Parathyroid adenoma (tissue), 2 donors: Measurements from ENCODE around the gene CHST1.

ENCODE experiments used
- H2AFZ ChIP-seq: fragments of 300-600 bp; sonication (generic); one replicate; pipeline ENCODE4 v1.7.0; 2017; ENCODE audit warnings: antibody characterized with exemption, mild to moderate bottlenecking
- H3K27ac ChIP-seq: fragments of 300-600 bp; sonication (generic); one replicate; pipeline ENCODE4 v1.7.0; 2017
- H3K27me3 ChIP-seq: fragments of 300-600 bp; sonication (generic); one replicate; pipeline ENCODE4 v1.7.0; 2017; ENCODE audit warnings: low read length; ENCODE audit not compliant: control insufficient read depth, insufficient read depth
- H3K36me3 ChIP-seq: fragments of 300-600 bp; sonication (generic); one replicate; pipeline ENCODE4 v1.7.0; 2017; ENCODE audit warnings: low read length; ENCODE audit not compliant: control insufficient read depth, insufficient read depth
- H3K4me1 ChIP-seq: fragments of 300-600 bp; sonication (generic); one replicate; pipeline ENCODE4 v1.7.0; 2017; ENCODE audit warnings: control low read depth
- H3K4me2 ChIP-seq: fragments of 300-600 bp; sonication (generic); one replicate; pipeline ENCODE4 v1.7.0; 2017; ENCODE audit warnings: low read length
- H3K4me3 ChIP-seq: fragments of 300-600 bp; sonication (generic); one replicate; pipeline ENCODE4 v1.7.0; 2017; ENCODE audit warnings: low read depth, low read length
- H3K79me2 ChIP-seq: fragments of 300-600 bp; sonication (generic); one replicate; pipeline ENCODE4 v1.7.0; 2017; ENCODE audit warnings: control low read depth
- H3K9ac ChIP-seq: fragments of 300-600 bp; sonication (generic); one replicate; pipeline ENCODE4 v1.7.0; 2017; ENCODE audit warnings: mild to moderate bottlenecking
- H3K9me3 ChIP-seq: fragments of 300-600 bp; sonication (generic); one replicate; pipeline ENCODE4 v1.7.0; 2017; ENCODE audit warnings: low read length; ENCODE audit not compliant: control insufficient read depth
- CTCF ChIP-seq: fragments of 300-600 bp; sonication (generic); IDR thresholded peaks from one replicate; pipeline ENCODE4 v1.7.0; 2017; ENCODE audit warnings: antibody characterized with exemption, mild to moderate bottlenecking
- donor health status: primary hyperparathyroidism.

The CHST1 gene

GRCh38 chr11:45624095-45624494 lies 41.3 kb downstream of the CHST1 start:
- Histone ChIP-seq H3K79me2 (no peaks in the 10 kb centered on the region), H3K4me3 (no peak overlapping the region), H3K9me3 (no peaks in the 10 kb centered on the region), H2AFZ (no peak overlapping the region), H3K4me1 (no peaks in the 10 kb centered on the region), H3K27ac (no peak overlapping the region), H3K36me3 (no peaks in the 10 kb centered on the region), H3K9ac (no peak overlapping the region), H3K4me2 (no peak overlapping the region), H3K27me3 (no peaks in the 10 kb centered on the region)
- no peak for TF ChIP-seq CTCF

GRCh38 chr11:45622861-45623260 lies 42.6 kb downstream of the CHST1 start:
- Histone ChIP-seq H3K27ac (no peak overlapping the region), H2AFZ (no peak overlapping the region), H3K27me3 (no peaks in the 10 kb centered on the region), H3K4me2 (no peak overlapping the region), H3K79me2 (no peaks in the 10 kb centered on the region), H3K9me3 (no peaks in the 10 kb centered on the region), H3K36me3 (no peaks in the 10 kb centered on the region), H3K4me3 (no peak overlapping the region), H3K4me1 (no peaks in the 10 kb centered on the region), H3K9ac (no peak overlapping the region)
- TF ChIP-seq CTCF, result no peak

- H3K4me2 ChIP-seq, result no peak overlapping the region
- no peak overlapping the region for H3K4me3 ChIP-seq
- no peaks in the 10 kb centered on the region for H3K9me3 ChIP-seq
- no peaks in the 10 kb centered on the region for H3K4me1 ChIP-seq
- TF ChIP-seq CTCF, result no peak
- no peaks in the 10 kb centered on the region for H3K27me3 ChIP-seq
- H3K27ac ChIP-seq, result no peak overlapping the region
- H3K36me3 ChIP-seq, result no peaks in the 10 kb centered on the region
- no peaks in the 10 kb centered on the region for H3K79me2 ChIP-seq
- H2AFZ ChIP-seq, result no peak overlapping the region
- H3K9ac ChIP-seq, result no peak overlapping the region
These were observed 43.1 kb downstream of the CHST1 start for GRCh38 chr11:45622283-45622682.

GRCh38 chr11:45621588-45621987 lies 43.8 kb downstream of the CHST1 start:
- Histone ChIP-seq H3K4me2 (no peak overlapping the region), H3K27ac (no peak overlapping the region), H3K4me1 (no peaks in the 10 kb centered on the region), H3K36me3 (no peaks in the 10 kb centered on the region), H3K9ac (no peak overlapping the region), H3K27me3 (no peaks in the 10 kb centered on the region), H3K9me3 (no peaks in the 10 kb centered on the region), H3K79me2 (no peaks in the 10 kb centered on the region), H3K4me3 (no peak overlapping the region), H2AFZ (no peak overlapping the region)
- TF ChIP-seq CTCF, result no peak

- Histone ChIP-seq H3K79me2 (no peaks in the 10 kb centered on the region), H2AFZ (no peak overlapping the region), H3K36me3 (no peaks in the 10 kb centered on the region), H3K9me3 (no peaks in the 10 kb centered on the region), H3K4me2 (no peak overlapping the region), H3K4me1 (no peaks in the 10 kb centered on the region), H3K27ac (no peak overlapping the region), H3K9ac (no peak overlapping the region), H3K4me3 (no peak overlapping the region), H3K27me3 (no peaks in the 10 kb centered on the region)
- no peak for TF ChIP-seq CTCF
These were observed 45.2 kb downstream of the CHST1 start for GRCh38 chr11:45620243-45620642.
